Neuronal stem cell (in vitro differentiated cells): ENCODE measurements around the gene BCL2L12.

ENCODE experiments used
- DNase-seq: peaks from one replicate; pipeline ENCODE4 v3.0.0-alpha.2; 2013; ENCODE audit warnings: low spot score
- H2AFZ ChIP-seq: one replicate; pipeline ENCODE4 v1.6.1; 2013; ENCODE audit warnings: mild to moderate bottlenecking, low read length, inconsistent platforms
- H2AK5ac ChIP-seq: 2 replicates; pipeline ENCODE4 v1.6.1; 2013; ENCODE audit warnings: low read depth, mild to moderate bottlenecking, inconsistent platforms, low read length, moderate library complexity, mixed read lengths
- H2BK120ac ChIP-seq: 2 replicates; pipeline ENCODE4 v1.6.1; 2013; ENCODE audit warnings: low read depth, mild to moderate bottlenecking, inconsistent platforms, low read length, moderate library complexity, mixed read lengths
- H2BK12ac ChIP-seq: one replicate; pipeline ENCODE4 v1.6.1; 2013; ENCODE audit warnings: low read length, inconsistent platforms
- H2BK15ac ChIP-seq: 2 replicates; pipeline ENCODE4 v1.6.1; 2013; ENCODE audit warnings: mild to moderate bottlenecking, low read length, inconsistent platforms, mixed read lengths
- H2BK5ac ChIP-seq: one replicate; pipeline ENCODE4 v1.6.1; 2013; ENCODE audit warnings: inconsistent platforms, mild to moderate bottlenecking, low read length, moderate library complexity
- H3K14ac ChIP-seq: one replicate; pipeline ENCODE4 v1.6.1; 2013; ENCODE audit warnings: low read length, inconsistent platforms
- H3K18ac ChIP-seq: 2 replicates; pipeline ENCODE4 v1.6.1; 2013; ENCODE audit warnings: low read length, inconsistent platforms
- H3K23ac ChIP-seq: 2 replicates; pipeline ENCODE4 v1.6.1; 2013; ENCODE audit warnings: low read depth, mild to moderate bottlenecking, mixed read lengths, low read length, inconsistent platforms; ENCODE audit not compliant: poor library complexity
- H3K27ac ChIP-seq: replicated peaks from 3 replicates; pipeline ENCODE4 v1.5.1; 2013; ENCODE audit warnings: low read length, inconsistent platforms
- H3K27me3 ChIP-seq, 3 experiments: 2 replicates each; pipeline ENCODE4 v1.6.1; 2013; ENCODE audit warnings: low read length in 3 of 3, mild to moderate bottlenecking in 2 of 3, inconsistent platforms in 1 of 3, low read depth in 1 of 3, mixed read lengths in 1 of 3, moderate library complexity in 1 of 3; ENCODE audit not compliant: control insufficient read depth in 3 of 3, insufficient read depth in 3 of 3
- H3K36me3 ChIP-seq, 2 donors: replicated peaks in 1 of 2; 2 replicates each; pipeline ENCODE4 v1.6.1; 2013; ENCODE audit warnings: low read length in 2 of 2; ENCODE audit not compliant: control insufficient read depth in 2 of 2, insufficient read depth in 2 of 2
- H3K4ac ChIP-seq: 2 replicates; pipeline ENCODE4 v1.6.1; 2013; ENCODE audit warnings: inconsistent platforms, mild to moderate bottlenecking, low read length, moderate library complexity
- H3K4me1 ChIP-seq, 2 donors: 1 replicate in 1 of 2; 2 replicates in 1 of 2; pipeline ENCODE4 v1.6.1; 2013; ENCODE audit warnings: low read length in 2 of 2, low read depth in 1 of 2; ENCODE audit not compliant: control insufficient read depth in 2 of 2, insufficient read depth in 1 of 2
- H3K4me2 ChIP-seq: one replicate; pipeline ENCODE4 v1.6.1; 2013; ENCODE audit warnings: mild to moderate bottlenecking, low read length, inconsistent platforms; ENCODE audit not compliant: insufficient read depth, poor library complexity, severe bottlenecking
- H3K4me3 ChIP-seq, 2 donors: 2 replicates each; pipeline ENCODE4 v1.5.1; 2013; ENCODE audit warnings: low read length in 2 of 2, mild to moderate bottlenecking in 2 of 2, inconsistent platforms in 1 of 2, moderate library complexity in 1 of 2
- H3K79me1 ChIP-seq: one replicate; pipeline ENCODE4 v1.6.1; 2013; ENCODE audit warnings: low read depth, mild to moderate bottlenecking, inconsistent platforms, low read length, moderate library complexity
- H3K9ac ChIP-seq: one replicate; pipeline ENCODE4 v1.6.1; 2013; ENCODE audit warnings: mild to moderate bottlenecking, low read depth, low read length, inconsistent platforms; ENCODE audit not compliant: poor library complexity
- H3K9me3 ChIP-seq, 2 donors: replicated peaks in 1 of 2; 2 replicates each; pipeline versions ENCODE3 to v1.6.1; 2013; ENCODE audit warnings: low read length in 2 of 2, mild to moderate bottlenecking in 2 of 2, inconsistent platforms in 1 of 2, low read depth in 1 of 2, mixed read lengths in 1 of 2, moderate library complexity in 1 of 2; ENCODE audit not compliant: control insufficient read depth in 2 of 2, insufficient read depth in 1 of 2
- H4K8ac ChIP-seq: one replicate; pipeline ENCODE4 v1.6.1; 2013; ENCODE audit warnings: low read depth, mild to moderate bottlenecking, inconsistent platforms, low read length, moderate library complexity
- H4K91ac ChIP-seq: one replicate; pipeline ENCODE4 v1.6.1; 2013; ENCODE audit warnings: low read length, low read depth, mild to moderate bottlenecking, inconsistent platforms; ENCODE audit not compliant: poor library complexity
- WGBS, 2 donors: extraction: QIAGEN DNeasy Blood & Tissue Kit; methylation state at CpG; one replicate each; pipeline ENCODE4 v1.1.7; 2013; ENCODE audit warnings: missing lambda C conversion rate in 2 of 2, mixed read lengths in 1 of 2; ENCODE audit not compliant: insufficient read length in 2 of 2, insufficient replicate concordance in 1 of 2; ENCODE audit errors: extremely low coverage in 2 of 2; 5-methylcytosine and 5-hydroxymethylcytosine counted together

The BCL2L12 gene

GRCh38 chr19:49684251-49684982 lies 18.7 kb downstream of the BCL2L12 start:
- Histone ChIP-seq H3K4me3 (peak overlapping the region in 1 of 2 donors; percentile 42), H3K4ac (no peak overlapping the region), H3K9ac (no peak overlapping the region), H3K18ac (peak overlapping the region; percentile 87), H2AK5ac (peak overlapping the region; percentile 46), H3K27ac (no peak overlapping the region), H2BK15ac (no peak overlapping the region), H4K91ac (no peak overlapping the region), H3K14ac (no peak overlapping the region), H3K4me2 (no peak overlapping the region), H3K23ac (peak overlapping the region; percentile 85), H3K4me1 (peaks cover 22 to 29% of the 10 kb centered on the region in 2 donors), H3K9me3 (no peaks in the 10 kb centered on the region), H3K27me3 (no peaks in the 10 kb centered on the region), H2BK5ac (no peak overlapping the region), H2AFZ (no peak overlapping the region), H2BK120ac (no peak overlapping the region), H3K79me1 (peaks cover 26% of the 10 kb centered on the region), H2BK12ac (no peak overlapping the region), H4K8ac (no peak overlapping the region), H3K36me3 (peaks cover 51 to 91% of the 10 kb centered on the region in 2 donors)
- WGBS, 2 donors, result no CpG with 5 or more reads among the region's 35 CpGs
- no peak for DNase-seq

GRCh38 chr19:49684983-49685553 lies 19.3 kb downstream of the BCL2L12 start:
- Histone ChIP-seq H2AFZ (no peak overlapping the region), H3K27me3 (no peaks in the 10 kb centered on the region), H3K4me3 (no peak overlapping the region), H3K9me3 (no peaks in the 10 kb centered on the region), H4K91ac (no peak overlapping the region), H2BK15ac (no peak overlapping the region), H3K36me3 (peaks cover 51 to 93% of the 10 kb centered on the region in 2 donors), H3K4me2 (no peak overlapping the region), H2BK5ac (no peak overlapping the region), H3K4ac (no peak overlapping the region), H2AK5ac (no peak overlapping the region), H3K4me1 (peaks cover 19 to 23% of the 10 kb centered on the region in 2 donors), H3K79me1 (peaks cover 27% of the 10 kb centered on the region), H2BK12ac (no peak overlapping the region), H3K27ac (no peak overlapping the region), H3K23ac (no peak overlapping the region), H2BK120ac (no peak overlapping the region), H4K8ac (no peak overlapping the region), H3K9ac (no peak overlapping the region), H3K14ac (no peak overlapping the region), H3K18ac (no peak overlapping the region)
- no CpG with 5 or more reads among the region's 13 CpGs for WGBS, 2 donors
- DNase-seq, result no peak

GRCh38 chr19:49685845-49686332 lies 20.2 kb downstream of the BCL2L12 start:
- H3K4me2 ChIP-seq, result no peak overlapping the region
- H3K4me3 ChIP-seq, result no peak overlapping the region
- H3K23ac ChIP-seq, result peak overlapping the region; percentile 95
- H2BK12ac ChIP-seq, result no peak overlapping the region
- peaks cover 16 to 17% of the 10 kb centered on the region in 2 donors for H3K4me1 ChIP-seq
- peaks cover 26% of the 10 kb centered on the region for H3K79me1 ChIP-seq
- H3K14ac ChIP-seq, result no peak overlapping the region
- H3K9me3 ChIP-seq, result no peaks in the 10 kb centered on the region
- no CpG with 5 or more reads among the region's 23 CpGs for WGBS, 2 donors
- H3K9ac ChIP-seq, result no peak overlapping the region
- no peak overlapping the region for H3K4ac ChIP-seq
- no peak overlapping the region for H2BK15ac ChIP-seq
- no peak overlapping the region for H2AK5ac ChIP-seq
- no peak overlapping the region for H4K91ac ChIP-seq
- DNase-seq, result no peak
- H2BK5ac ChIP-seq, result no peak overlapping the region
- no peak overlapping the region for H2AFZ ChIP-seq
- H3K36me3 ChIP-seq, result peaks cover 49 to 93% of the 10 kb centered on the region in 2 donors
- no peak overlapping the region for H3K27ac ChIP-seq
- H2BK120ac ChIP-seq, result no peak overlapping the region
- no peaks in the 10 kb centered on the region for H3K27me3 ChIP-seq
- H3K18ac ChIP-seq, result peak overlapping the region; percentile 57
- peak overlapping the region; percentile 65 for H4K8ac ChIP-seq

GRCh38 chr19:49686503-49687088 lies 20.9 kb downstream of the BCL2L12 start:
- Histone ChIP-seq H2BK15ac (no peak overlapping the region), H3K4me3 (no peak overlapping the region), H3K36me3 (peaks cover 46 to 86% of the 10 kb centered on the region in 2 donors), H3K9me3 (no peaks in the 10 kb centered on the region), H2AFZ (no peak overlapping the region), H3K4ac (no peak overlapping the region), H3K79me1 (peaks cover 22% of the 10 kb centered on the region), H3K9ac (peak overlapping the region; percentile 40), H4K8ac (no peak overlapping the region), H2BK12ac (no peak overlapping the region), H3K18ac (no peak overlapping the region), H3K27ac (no peak overlapping the region), H2BK5ac (no peak overlapping the region), H3K27me3 (no peaks in the 10 kb centered on the region), H3K23ac (no peak overlapping the region), H3K14ac (no peak overlapping the region), H3K4me2 (no peak overlapping the region), H3K4me1 (peaks cover 15 to 16% of the 10 kb centered on the region in 2 donors), H4K91ac (no peak overlapping the region), H2AK5ac (no peak overlapping the region), H2BK120ac (no peak overlapping the region)
- no peak for DNase-seq
- no CpG with 5 or more reads among the region's 27 CpGs for WGBS, 2 donors
